ENCODE measurements around the gene CCDC8.

Gene CCDC8

GRCh38 chr19:46374536-46375475 is 38.6 kb downstream of the CCDC8 start:
- Histone ChIP-seq H3K27me3 (no peaks in the 10 kb centered on the region), H3K36me3 (peaks cover 63% of the 10 kb centered on the region), H3K9me3 (no peaks in the 10 kb centered on the region), H3K4me3 (ENCODE audit: low read depth, low read length) (no peak overlapping the region), H3K4me1 (no peaks in the 10 kb centered on the region)
- TF ChIP-seq CTCF (IDR thresholded peaks at IDR 0.05; ENCODE audit: low read depth, low read length), result no peak
- no peak for DNase-seq

GRCh38 chr19:46373491-46374359 is 39.6 kb downstream of the CCDC8 start:
- no peak overlapping the region for H3K4me3 ChIP-seq (ENCODE audit: low read depth, low read length)
- no peak for TF ChIP-seq CTCF (IDR thresholded peaks at IDR 0.05; ENCODE audit: low read depth, low read length)
- H3K4me1 ChIP-seq, result no peaks in the 10 kb centered on the region
- peak; percentile 19 for DNase-seq
- H3K27me3 ChIP-seq, result no peaks in the 10 kb centered on the region
- peaks cover 56% of the 10 kb centered on the region for H3K36me3 ChIP-seq
- no peaks in the 10 kb centered on the region for H3K9me3 ChIP-seq

- no peaks in the 10 kb centered on the region for H3K27me3 ChIP-seq
- peaks cover 50% of the 10 kb centered on the region for H3K36me3 ChIP-seq
- peak; percentile 16 for TF ChIP-seq CTCF (IDR thresholded peaks at IDR 0.05; ENCODE audit: low read depth, low read length)
- no peaks in the 10 kb centered on the region for H3K4me1 ChIP-seq
- no peak for DNase-seq
- no peaks in the 10 kb centered on the region for H3K9me3 ChIP-seq
- no peak overlapping the region for H3K4me3 ChIP-seq (ENCODE audit: low read depth, low read length)
These were observed 40.4 kb downstream of the CCDC8 start for GRCh38 chr19:46372901-46373490.

- no peak for DNase-seq
- no peaks in the 10 kb centered on the region for H3K27me3 ChIP-seq
- no peak overlapping the region for H3K4me3 ChIP-seq (ENCODE audit: low read depth, low read length)
- TF ChIP-seq CTCF (IDR thresholded peaks at IDR 0.05; ENCODE audit: low read depth, low read length), result no peak
- H3K36me3 ChIP-seq, result peaks cover 36% of the 10 kb centered on the region
- H3K4me1 ChIP-seq, result no peaks in the 10 kb centered on the region
- H3K9me3 ChIP-seq, result no peaks in the 10 kb centered on the region
These were observed 41.9 kb downstream of the CCDC8 start for GRCh38 chr19:46371371-46371901.

- Histone ChIP-seq H3K4me3 (ENCODE audit: low read depth, low read length) (no peak overlapping the region), H3K27me3 (no peaks in the 10 kb centered on the region), H3K9me3 (no peaks in the 10 kb centered on the region), H3K4me1 (no peaks in the 10 kb centered on the region), H3K36me3 (peaks cover 32% of the 10 kb centered on the region)
- no peak for DNase-seq
- TF ChIP-seq CTCF (IDR thresholded peaks at IDR 0.05; ENCODE audit: low read depth, low read length), result no peak
These were observed 43.5 kb downstream of the CCDC8 start for GRCh38 chr19:46369817-46370216.

Measured in BE2C (cell line).